SU-DHL-6 (cell line): ENCODE results near the gene ZC3H14.

Experiments used
- H2AFZ ChIP-seq: fragments of 200-600 bp; sonication (generic); 2 replicates; pipeline ENCODE4 v1.6.1; 2014; ENCODE audit warnings: low read depth, mild to moderate bottlenecking, moderate library complexity, mixed read lengths, antibody characterized with exemption, low read length; ENCODE audit not compliant: severe bottlenecking
- H3F3A ChIP-seq: fragments of 200-600 bp; shearing (Covaris generic); 2 replicates; pipeline ENCODE4 v1.6.0; 2016; ENCODE audit warnings: antibody characterized with exemption, mild to moderate bottlenecking; ENCODE audit not compliant: insufficient read depth
- H3K27ac ChIP-seq: fragments of 200-600 bp; sonication (generic); 2 replicates; pipeline ENCODE4 v1.5.1; 2016; ENCODE audit warnings: low read depth, mild to moderate bottlenecking, low read length, moderate library complexity, mixed read lengths
- H3K27me3 ChIP-seq: fragments of 200-600 bp; sonication (generic), shearing (Covaris generic); 2 replicates; pipeline ENCODE4 v1.6.0; 2014; ENCODE audit warnings: mild to moderate bottlenecking, low read length
- H3K36me3 ChIP-seq: fragments of 200-600 bp; sonication (generic); 2 replicates; pipeline ENCODE4 v1.6.1; 2014; ENCODE audit warnings: mild to moderate bottlenecking, low read length, mixed read lengths
- H3K4me2 ChIP-seq: fragments of 300-600, 200-600 bp; shearing (Covaris generic), sonication (generic); 2 replicates; pipeline ENCODE4 v1.6.0; 2014; ENCODE audit warnings: low read length, low read depth, mild to moderate bottlenecking; ENCODE audit not compliant: poor library complexity, severe bottlenecking
- H3K4me3 ChIP-seq: fragments of 200-600 bp; sonication (generic); 2 replicates; pipeline ENCODE4 v1.5.1; 2014; ENCODE audit warnings: antibody characterized with exemption, low read length, mild to moderate bottlenecking, mixed read lengths; ENCODE audit not compliant: insufficient read depth, poor library complexity, severe bottlenecking
- H3K79me2 ChIP-seq: fragments of 200-600 bp; sonication (generic); 2 replicates; pipeline ENCODE4 v1.6.1; 2014; ENCODE audit warnings: mild to moderate bottlenecking, low read length, moderate library complexity; ENCODE audit not compliant: insufficient read depth
- H3K9ac ChIP-seq: fragments of 200-600 bp; sonication (generic); 2 replicates; pipeline ENCODE4 v1.7.0; 2014; ENCODE audit warnings: mild to moderate bottlenecking, low read length
- H3K9me2 ChIP-seq: fragments of 200-600 bp; sonication (generic); replicated peaks from 2 replicates; pipeline ENCODE4 v1.6.1; 2014; ENCODE audit warnings: low read length; ENCODE audit not compliant: insufficient read depth
- H3K9me3 ChIP-seq: fragments of 200-600 bp; sonication (generic); 2 replicates; pipeline ENCODE4 v1.6.1; 2014; ENCODE audit warnings: low read length, mixed read lengths; ENCODE audit not compliant: insufficient read depth
- H4K20me1 ChIP-seq: fragments of 200-600 bp; sonication (generic); 2 replicates; pipeline ENCODE4 v1.6.1; 2014; ENCODE audit warnings: low read depth, mild to moderate bottlenecking, antibody characterized with exemption, low read length, moderate library complexity, mixed read lengths
- EZH2phosphoT487 ChIP-seq: fragments of 200-600 bp; sonication (generic), shearing (Covaris generic); conservative IDR thresholded peaks from 2 replicates; pipeline ENCODE4 v1.6.1; 2018; ENCODE audit warnings: mild to moderate bottlenecking, antibody characterized with exemption, low read length, moderate library complexity, mixed read lengths
- TF ChIP-seq, protein P1 (sequence below): fragments of 200-600 bp; sonication (generic); IDR thresholded peaks from one replicate; pipeline ENCODE4 v1.5.1; 2017; ENCODE audit warnings: antibody characterized with exemption, mild to moderate bottlenecking, low read length, moderate library complexity; ENCODE audit not compliant: insufficient read depth, poor library complexity, severe bottlenecking

Gene ZC3H14

DNA sequence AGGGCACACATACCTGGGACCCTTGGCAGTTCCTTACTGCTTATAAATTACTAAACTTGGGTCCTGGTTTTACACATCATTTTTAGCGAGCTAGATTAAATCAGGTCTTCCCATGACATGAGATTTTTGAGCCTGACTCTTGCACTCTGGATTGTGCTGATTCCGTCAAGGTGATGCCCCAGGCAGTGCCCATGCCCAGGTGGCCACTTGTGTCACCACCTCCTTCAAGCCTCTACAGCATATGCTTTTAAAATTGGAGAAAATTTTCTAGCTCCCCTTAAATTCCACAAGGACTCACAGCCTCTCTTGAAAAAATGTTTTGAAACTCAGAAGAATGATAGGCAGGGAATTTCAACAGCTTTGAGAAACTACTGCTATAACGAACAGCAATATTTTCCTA, 17.6 kb upstream of the ZC3H14 start:
- no peaks in the 10 kb centered on the region for H3K9me3 ChIP-seq
- H2AFZ ChIP-seq, result no peak overlapping the region
- no peaks in the 10 kb centered on the region for H3K9me2 ChIP-seq
- H4K20me1 ChIP-seq, result no peaks in the 10 kb centered on the region
- H3K27ac ChIP-seq, result no peak overlapping the region
- TF ChIP-seq EZH2phosphoT487, result no peak
- TF ChIP-seq, protein P1, sequence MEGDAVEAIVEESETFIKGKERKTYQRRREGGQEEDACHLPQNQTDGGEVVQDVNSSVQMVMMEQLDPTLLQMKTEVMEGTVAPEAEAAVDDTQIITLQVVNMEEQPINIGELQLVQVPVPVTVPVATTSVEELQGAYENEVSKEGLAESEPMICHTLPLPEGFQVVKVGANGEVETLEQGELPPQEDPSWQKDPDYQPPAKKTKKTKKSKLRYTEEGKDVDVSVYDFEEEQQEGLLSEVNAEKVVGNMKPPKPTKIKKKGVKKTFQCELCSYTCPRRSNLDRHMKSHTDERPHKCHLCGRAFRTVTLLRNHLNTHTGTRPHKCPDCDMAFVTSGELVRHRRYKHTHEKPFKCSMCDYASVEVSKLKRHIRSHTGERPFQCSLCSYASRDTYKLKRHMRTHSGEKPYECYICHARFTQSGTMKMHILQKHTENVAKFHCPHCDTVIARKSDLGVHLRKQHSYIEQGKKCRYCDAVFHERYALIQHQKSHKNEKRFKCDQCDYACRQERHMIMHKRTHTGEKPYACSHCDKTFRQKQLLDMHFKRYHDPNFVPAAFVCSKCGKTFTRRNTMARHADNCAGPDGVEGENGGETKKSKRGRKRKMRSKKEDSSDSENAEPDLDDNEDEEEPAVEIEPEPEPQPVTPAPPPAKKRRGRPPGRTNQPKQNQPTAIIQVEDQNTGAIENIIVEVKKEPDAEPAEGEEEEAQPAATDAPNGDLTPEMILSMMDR, result no peak
- H3K27me3 ChIP-seq, result no peaks in the 10 kb centered on the region
- no peaks in the 10 kb centered on the region for H3K36me3 ChIP-seq
- H3F3A ChIP-seq, result no peaks in the 10 kb centered on the region
- H3K4me2 ChIP-seq, result no peak overlapping the region
- H3K9ac ChIP-seq, result no peak overlapping the region
- H3K4me3 ChIP-seq, result no peak overlapping the region
- no peaks in the 10 kb centered on the region for H3K79me2 ChIP-seq

DNA sequence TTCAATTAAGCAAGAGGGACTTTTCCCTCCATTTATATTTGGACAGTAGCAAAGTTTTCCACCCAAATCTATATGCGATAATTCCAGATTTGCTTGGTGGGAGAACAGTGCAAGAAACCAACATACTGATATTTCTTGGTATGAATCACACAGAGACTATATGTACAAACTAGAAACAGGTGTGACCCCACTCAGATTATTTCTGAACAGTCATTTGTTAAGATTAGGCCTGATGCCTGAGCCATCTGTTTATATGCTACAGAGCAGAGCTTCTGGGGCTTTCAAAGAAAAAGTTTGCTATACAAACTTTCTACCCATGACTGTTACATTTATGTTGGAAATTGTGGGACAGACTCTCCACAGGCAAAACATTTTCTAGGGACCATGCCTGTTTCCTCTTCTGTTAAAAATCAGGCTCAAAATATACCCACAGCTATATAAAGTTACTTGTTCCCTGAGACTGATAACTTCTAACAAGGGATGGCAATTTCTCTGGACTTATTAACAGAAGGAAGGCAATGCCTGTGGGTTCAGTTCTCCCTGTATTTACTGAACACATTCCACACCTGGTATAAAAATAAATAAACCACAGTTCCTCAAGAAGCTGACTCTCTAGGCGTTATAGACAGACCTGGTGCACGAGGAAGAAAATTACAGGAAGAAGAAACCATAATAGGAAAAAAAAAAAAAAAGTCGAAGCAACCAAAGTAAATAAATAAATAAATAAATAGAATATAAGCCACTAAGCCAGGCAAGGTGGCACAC, 16.0 kb upstream of the ZC3H14 start:
- Histone ChIP-seq H2AFZ (no peak overlapping the region), H4K20me1 (no peaks in the 10 kb centered on the region), H3K4me3 (no peak overlapping the region), H3K9me3 (no peaks in the 10 kb centered on the region), H3K9me2 (no peaks in the 10 kb centered on the region), H3K4me2 (no peak overlapping the region), H3K36me3 (no peaks in the 10 kb centered on the region), H3K79me2 (no peaks in the 10 kb centered on the region), H3K27ac (no peak overlapping the region), H3F3A (no peaks in the 10 kb centered on the region), H3K27me3 (no peaks in the 10 kb centered on the region), H3K9ac (no peak overlapping the region)
- TF ChIP-seq EZH2phosphoT487, result no peak
- TF ChIP-seq, protein P1, result no peak

DNA sequence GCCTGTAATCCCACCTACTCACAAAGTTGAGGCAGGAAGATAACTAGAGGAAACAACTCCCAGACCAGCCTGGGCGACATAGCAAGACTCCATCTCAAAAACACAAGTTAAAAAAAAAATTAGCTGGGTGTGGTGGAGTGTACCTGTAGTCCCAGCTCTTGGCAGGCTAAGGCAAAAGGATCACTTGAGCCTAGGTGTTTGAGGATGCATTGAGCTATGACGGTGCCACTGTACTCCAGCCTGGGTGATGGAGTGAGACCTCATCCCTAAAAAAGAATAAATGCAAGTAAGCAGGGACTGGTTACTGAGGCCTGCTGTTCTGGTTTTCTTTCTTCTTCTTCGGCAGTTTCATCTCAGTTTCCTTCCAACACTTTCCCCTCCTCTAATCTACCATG, 15.5 kb upstream of the ZC3H14 start:
- H3K79me2 ChIP-seq, result no peaks in the 10 kb centered on the region
- no peaks in the 10 kb centered on the region for H3K36me3 ChIP-seq
- no peaks in the 10 kb centered on the region for H3F3A ChIP-seq
- H3K9me2 ChIP-seq, result no peaks in the 10 kb centered on the region
- no peaks in the 10 kb centered on the region for H4K20me1 ChIP-seq
- no peak overlapping the region for H3K4me3 ChIP-seq
- H3K27me3 ChIP-seq, result no peaks in the 10 kb centered on the region
- no peak overlapping the region for H3K4me2 ChIP-seq
- TF ChIP-seq, protein P1, result no peak
- no peak for TF ChIP-seq EZH2phosphoT487
- H3K9ac ChIP-seq, result no peak overlapping the region
- no peaks in the 10 kb centered on the region for H3K9me3 ChIP-seq
- no peak overlapping the region for H2AFZ ChIP-seq
- H3K27ac ChIP-seq, result no peak overlapping the region
